ENCODE results near the gene WDR87.
A peak's percentile ranks its signal among the peaks of the same experiment; 100 is the strongest.
"Not testable (repeated sequence)": the region's sequence is repeated elsewhere in the genome, so short reads cannot be mapped to it uniquely, and the experiment has no call there.

WDR87 gene

DNA sequence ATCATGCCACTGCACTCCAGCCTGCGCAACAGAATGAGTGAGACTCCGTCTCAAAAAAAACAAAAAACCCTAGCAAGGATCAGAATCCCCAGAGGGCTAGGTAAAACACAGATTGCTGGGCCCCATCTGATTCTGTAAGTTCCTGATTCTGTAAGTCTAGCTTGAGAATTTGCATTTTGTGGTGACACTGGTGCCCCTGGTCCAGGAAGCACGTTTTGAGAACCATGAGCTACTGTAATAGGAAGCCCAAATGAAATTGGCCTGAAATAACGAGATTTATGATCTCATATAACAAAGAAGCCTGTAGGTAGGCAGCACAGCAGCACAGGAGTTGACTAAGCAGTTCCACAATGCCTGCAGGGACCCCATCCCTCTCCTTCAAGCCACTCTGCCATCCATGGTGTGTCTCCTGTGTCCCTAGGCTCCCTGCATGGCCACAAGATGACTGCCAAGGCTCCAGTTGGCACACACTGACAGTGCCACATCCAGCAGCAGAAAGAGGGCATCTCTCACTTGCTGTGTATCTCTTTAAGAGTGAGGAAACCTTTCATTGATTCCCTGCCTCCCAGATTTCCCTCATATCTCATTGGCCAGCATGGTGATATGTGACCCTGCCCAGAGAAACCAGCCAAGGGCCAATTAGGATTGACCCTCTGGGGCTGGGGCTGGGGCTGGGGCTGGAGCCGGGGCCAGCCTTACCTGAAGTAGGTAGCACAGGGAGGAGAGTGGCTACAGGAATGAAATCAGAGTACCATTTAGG is 22.3 kb upstream of the WDR87 start:
- Histone ChIP-seq H3K27me3 (ENCODE audit: control insufficient read depth, insufficient read depth, low read length) (no peaks in the 10 kb centered on the region), H3K9me3 (ENCODE audit: control insufficient read depth, low read depth, low read length) (no peaks in the 10 kb centered on the region), H3K36me3 (ENCODE audit: control insufficient read depth, low read depth, low read length) (no peaks in the 10 kb centered on the region), H3K4me1 (ENCODE audit: control insufficient read depth, low read depth, low read length) (peaks cover 38% of the 10 kb centered on the region), H3K9ac (ENCODE audit: low read length) (no peak overlapping the region), H3K27ac (ENCODE audit: low read length) (no peak overlapping the region), H3K4me3 (ENCODE audit: low read length) (no peak overlapping the region)

DNA sequence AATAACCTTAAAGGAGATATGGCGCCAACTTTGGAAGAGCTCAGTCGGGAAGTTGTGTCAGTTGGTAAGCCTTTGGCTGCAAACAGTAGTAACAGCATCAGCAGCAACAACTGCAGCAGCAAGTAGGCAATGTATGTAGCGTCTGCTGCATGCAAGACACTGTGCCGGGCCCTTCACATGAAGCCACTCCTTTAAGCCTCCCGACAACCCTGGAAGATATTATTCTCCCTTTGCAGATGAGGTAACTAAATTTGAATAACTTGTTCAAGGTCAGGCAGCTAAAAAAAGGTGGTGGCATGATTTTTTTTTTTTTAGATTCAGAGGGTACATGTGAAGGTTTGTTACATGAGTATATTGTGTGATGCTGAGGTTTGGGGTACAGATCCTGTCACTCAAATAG is 20.3 kb upstream of the WDR87 start:
- H3K9me3 ChIP-seq (ENCODE audit: control insufficient read depth, low read depth, low read length): no peaks in the 10 kb centered on the region
- H3K4me3 ChIP-seq (ENCODE audit: low read length): no peak overlapping the region
- no peaks in the 10 kb centered on the region for H3K36me3 ChIP-seq (ENCODE audit: control insufficient read depth, low read depth, low read length)
- H3K9ac ChIP-seq (ENCODE audit: low read length): no peak overlapping the region
- H3K4me1 ChIP-seq (ENCODE audit: control insufficient read depth, low read depth, low read length): peaks cover 20% of the 10 kb centered on the region
- no peaks in the 10 kb centered on the region for H3K27me3 ChIP-seq (ENCODE audit: control insufficient read depth, insufficient read depth, low read length)
- H3K27ac ChIP-seq (ENCODE audit: low read length): no peak overlapping the region

DNA sequence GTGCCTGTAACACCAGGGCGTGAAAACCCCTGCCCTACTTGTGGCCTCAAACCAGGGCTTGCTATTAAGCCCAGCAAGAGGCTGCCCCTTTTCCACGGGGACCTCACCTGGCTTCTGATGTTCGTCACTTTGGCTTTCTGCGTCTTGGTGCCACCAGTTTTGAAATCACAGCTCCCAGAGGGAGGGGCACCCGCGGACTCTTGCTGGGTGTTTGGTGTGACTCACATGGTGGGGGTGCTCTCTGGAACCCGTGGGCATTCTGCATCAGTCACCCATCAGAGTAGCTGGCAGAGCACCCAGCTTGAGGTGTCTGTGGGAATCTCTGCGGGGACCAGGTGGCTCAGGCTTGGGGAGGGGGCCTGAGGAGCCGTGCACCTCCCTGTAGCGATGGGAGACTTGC is 19.9 kb upstream of the WDR87 start:
- Histone ChIP-seq H3K9ac (ENCODE audit: low read length) (no peak overlapping the region), H3K9me3 (ENCODE audit: control insufficient read depth, low read depth, low read length) (no peaks in the 10 kb centered on the region), H3K4me1 (ENCODE audit: control insufficient read depth, low read depth, low read length) (peaks cover 19% of the 10 kb centered on the region), H3K27me3 (ENCODE audit: control insufficient read depth, insufficient read depth, low read length) (no peaks in the 10 kb centered on the region), H3K36me3 (ENCODE audit: control insufficient read depth, low read depth, low read length) (no peaks in the 10 kb centered on the region), H3K27ac (ENCODE audit: low read length) (no peak overlapping the region), H3K4me3 (ENCODE audit: low read length) (no peak overlapping the region)

DNA sequence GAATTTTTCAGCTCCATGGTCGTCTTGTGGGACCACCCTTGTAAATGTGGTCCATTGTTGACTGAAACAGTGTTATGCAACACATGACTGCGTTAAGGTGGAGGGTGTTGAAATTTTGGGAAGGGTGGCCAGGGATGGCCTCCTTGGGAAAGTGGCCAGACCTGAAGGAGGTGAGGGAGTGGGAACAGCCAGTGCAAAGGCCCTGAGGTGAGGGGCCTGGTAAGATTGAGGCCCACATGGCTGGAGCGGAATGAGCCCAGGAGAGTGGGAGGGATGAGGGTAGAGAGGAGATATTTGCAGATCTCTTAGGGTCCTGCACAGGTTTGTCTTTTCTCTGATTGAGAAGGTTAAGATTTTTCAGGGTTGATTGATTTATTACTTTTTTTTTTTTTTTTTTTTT is 18.8 kb upstream of the WDR87 start:
- Histone ChIP-seq H3K4me1 (ENCODE audit: control insufficient read depth, low read depth, low read length) (peaks cover 16% of the 10 kb centered on the region), H3K27ac (ENCODE audit: low read length) (no peak overlapping the region), H3K27me3 (ENCODE audit: control insufficient read depth, insufficient read depth, low read length) (no peaks in the 10 kb centered on the region), H3K9me3 (ENCODE audit: control insufficient read depth, low read depth, low read length) (no peaks in the 10 kb centered on the region), H3K4me3 (ENCODE audit: low read length) (no peak overlapping the region), H3K36me3 (ENCODE audit: control insufficient read depth, low read depth, low read length) (no peaks in the 10 kb centered on the region), H3K9ac (ENCODE audit: low read length) (no peak overlapping the region)

DNA sequence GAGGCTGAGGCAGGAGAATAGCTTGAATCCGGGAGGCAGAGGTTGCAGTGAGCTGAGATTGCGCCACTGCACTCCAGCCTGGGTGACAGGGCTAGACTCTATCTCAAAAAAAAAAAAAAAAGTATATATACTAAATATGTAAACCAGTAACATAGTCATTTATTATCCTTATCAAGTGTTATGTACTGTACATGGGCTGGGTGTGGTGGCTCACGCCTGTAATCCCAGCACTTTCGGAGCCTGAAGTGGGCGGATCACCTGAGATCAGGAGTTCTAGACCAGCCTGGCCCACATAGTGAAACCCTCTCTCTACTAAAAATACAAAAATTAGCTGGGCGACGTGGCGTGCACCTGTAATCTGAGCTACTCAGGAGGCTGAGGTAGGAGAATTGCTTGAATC is 18.2 kb upstream of the WDR87 start:
- H3K27me3 ChIP-seq (ENCODE audit: control insufficient read depth, insufficient read depth, low read length); H3K9me3 ChIP-seq (ENCODE audit: control insufficient read depth, low read depth, low read length); H3K27ac ChIP-seq (ENCODE audit: low read length); H3K4me3 ChIP-seq (ENCODE audit: low read length); H3K9ac ChIP-seq (ENCODE audit: low read length); H3K36me3 ChIP-seq (ENCODE audit: control insufficient read depth, low read depth, low read length): not testable (repeated sequence)
- peaks cover 14% of the 10 kb centered on the region for H3K4me1 ChIP-seq (ENCODE audit: control insufficient read depth, low read depth, low read length)

DNA sequence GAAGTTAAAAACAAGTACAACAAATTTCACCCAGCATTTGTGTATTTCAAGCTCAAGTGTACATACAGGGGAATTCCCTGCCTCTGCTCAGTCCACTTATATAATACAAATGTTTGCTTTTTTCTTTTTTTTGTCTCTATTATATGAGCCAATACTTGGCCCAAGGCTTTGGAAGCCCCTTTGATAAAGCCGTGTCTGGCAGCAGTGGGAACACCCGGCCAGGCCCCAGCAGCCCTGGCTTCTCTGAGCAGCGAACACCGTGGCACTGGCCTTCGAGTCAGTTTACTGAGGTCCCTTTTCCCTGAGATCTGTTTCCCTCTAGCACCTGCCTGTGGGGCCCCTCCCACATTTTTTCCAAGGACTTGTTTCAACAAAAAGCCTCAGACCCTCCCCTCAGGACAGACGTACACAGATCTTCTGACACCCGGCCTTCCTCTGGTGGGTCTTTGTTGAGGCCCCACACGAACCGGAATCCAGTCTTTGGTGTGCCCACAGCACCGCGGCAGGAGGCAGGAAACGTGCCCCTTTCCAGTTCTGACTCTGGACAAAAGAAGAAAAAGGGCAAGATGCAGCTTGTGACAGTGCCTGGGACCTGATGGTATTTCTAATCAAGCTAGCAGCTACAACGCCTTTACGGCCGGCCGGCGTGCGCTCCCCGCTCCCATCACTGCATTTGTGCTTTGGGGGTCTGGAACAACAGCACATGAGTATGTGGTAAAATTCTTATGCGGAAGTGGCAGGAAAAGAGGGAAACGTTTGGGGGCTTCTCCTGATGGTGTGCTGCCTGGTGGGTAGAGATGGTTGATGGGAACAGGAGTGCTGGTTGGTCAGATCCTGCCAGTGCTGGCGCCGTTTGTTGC is 14.4 kb upstream of the WDR87 start:
- no peaks in the 10 kb centered on the region for H3K36me3 ChIP-seq (ENCODE audit: control insufficient read depth, low read depth, low read length)
- H3K4me1 ChIP-seq (ENCODE audit: control insufficient read depth, low read depth, low read length): no peaks in the 10 kb centered on the region
- no peak overlapping the region for H3K27ac ChIP-seq (ENCODE audit: low read length)
- no peak overlapping the region for H3K9ac ChIP-seq (ENCODE audit: low read length)
- H3K9me3 ChIP-seq (ENCODE audit: control insufficient read depth, low read depth, low read length): no peaks in the 10 kb centered on the region
- H3K4me3 ChIP-seq (ENCODE audit: low read length): no peak overlapping the region
- H3K27me3 ChIP-seq (ENCODE audit: control insufficient read depth, insufficient read depth, low read length): no peaks in the 10 kb centered on the region

DNA sequence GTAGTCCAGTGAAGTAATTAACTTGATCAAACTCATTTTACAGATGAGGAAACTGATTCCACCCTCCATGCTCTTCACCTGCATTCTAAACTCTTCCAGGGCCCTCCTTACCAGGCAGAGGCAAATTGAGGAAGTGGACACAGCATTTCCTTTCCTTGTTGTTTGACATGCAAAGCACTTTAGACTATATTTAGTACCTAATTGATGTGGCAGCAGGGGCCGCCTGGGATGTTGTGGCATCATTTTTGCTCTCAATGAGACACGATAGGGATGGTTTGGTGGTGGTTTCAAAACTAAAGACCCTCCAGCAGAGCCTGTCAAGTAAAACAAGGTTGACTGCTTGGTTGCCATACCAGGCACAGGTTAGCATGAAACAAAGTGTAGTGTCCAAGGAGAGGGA is 8.5 kb upstream of the WDR87 start:
- H3K36me3 ChIP-seq (ENCODE audit: control insufficient read depth, low read depth, low read length): no peaks in the 10 kb centered on the region
- H3K27me3 ChIP-seq (ENCODE audit: control insufficient read depth, insufficient read depth, low read length): no peaks in the 10 kb centered on the region
- no peak overlapping the region for H3K9ac ChIP-seq (ENCODE audit: low read length)
- peaks cover under 1% of the 10 kb centered on the region for H3K4me1 ChIP-seq (ENCODE audit: control insufficient read depth, low read depth, low read length)
- no peak overlapping the region for H3K4me3 ChIP-seq (ENCODE audit: low read length)
- no peak overlapping the region for H3K27ac ChIP-seq (ENCODE audit: low read length)
- H3K9me3 ChIP-seq (ENCODE audit: control insufficient read depth, low read depth, low read length): no peaks in the 10 kb centered on the region

DNA sequence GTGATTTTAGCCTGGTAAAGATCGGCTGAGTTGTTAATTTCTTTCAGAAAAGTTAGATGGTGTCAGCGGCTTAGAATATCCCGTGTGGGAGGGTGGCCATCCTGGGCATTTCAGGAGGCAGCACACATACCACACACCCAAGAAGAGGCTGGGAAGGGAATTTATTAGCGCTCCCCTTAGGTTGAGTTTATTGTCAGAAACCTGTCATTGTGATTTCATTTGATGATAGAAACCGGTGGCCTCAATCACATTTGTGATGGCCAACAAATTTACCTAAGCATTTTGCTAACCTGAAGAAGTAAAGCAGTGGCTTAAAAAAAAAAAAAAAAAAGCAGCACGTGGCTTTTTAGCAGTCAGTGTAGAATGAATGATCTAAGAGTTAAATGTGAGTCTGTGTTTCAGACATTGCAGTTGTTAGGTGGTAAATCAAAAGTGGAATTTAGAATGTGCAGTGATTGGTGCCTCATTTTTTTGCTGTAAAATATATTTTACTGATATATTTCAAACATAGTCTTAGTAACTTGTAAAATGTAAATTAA is 3.3 kb upstream of the WDR87 start:
- Histone ChIP-seq H3K36me3 (ENCODE audit: control insufficient read depth, low read depth, low read length) (no peaks in the 10 kb centered on the region), H3K9me3 (ENCODE audit: control insufficient read depth, low read depth, low read length) (no peaks in the 10 kb centered on the region), H3K4me1 (ENCODE audit: control insufficient read depth, low read depth, low read length) (peaks cover 15% of the 10 kb centered on the region), H3K27me3 (ENCODE audit: control insufficient read depth, insufficient read depth, low read length) (no peaks in the 10 kb centered on the region), H3K9ac (ENCODE audit: low read length) (no peak overlapping the region), H3K4me3 (ENCODE audit: low read length) (no peak overlapping the region), H3K27ac (ENCODE audit: low read length) (no peak overlapping the region)

DNA sequence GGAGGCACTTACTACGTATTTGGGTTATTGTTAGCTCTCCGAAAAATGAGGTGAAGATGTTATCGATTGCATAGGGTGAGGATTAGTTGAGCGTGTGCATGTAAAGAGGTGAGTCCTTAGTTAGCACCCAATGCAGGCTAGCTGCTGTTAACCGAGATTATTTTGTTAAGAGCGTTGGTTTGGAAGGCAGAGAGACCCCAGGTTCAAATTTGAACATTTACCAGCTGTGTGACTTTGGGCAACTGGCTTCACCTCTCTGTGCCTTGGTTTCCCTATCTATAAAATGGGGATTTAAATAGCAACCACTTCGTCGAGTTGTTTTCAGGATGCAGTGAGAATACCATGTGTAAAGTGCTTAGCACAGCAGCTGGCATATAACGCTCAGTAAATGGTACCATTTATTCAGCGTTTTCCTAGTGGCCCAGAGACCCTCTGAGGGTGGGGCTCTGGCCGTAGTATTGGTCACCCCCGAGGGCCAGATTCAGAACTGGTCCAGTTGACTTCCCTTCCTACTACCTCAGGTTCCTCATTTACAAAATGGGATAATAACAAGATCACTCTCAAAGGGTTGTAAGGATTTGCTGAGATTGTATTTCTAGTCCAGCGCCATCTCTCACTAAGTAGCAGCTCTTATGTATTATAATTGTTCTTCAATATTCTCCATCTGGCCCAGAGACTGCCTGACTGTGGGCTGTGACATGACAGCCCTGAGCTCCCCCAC is 1.5 kb upstream of the WDR87 start:
- Histone ChIP-seq H3K9ac (ENCODE audit: low read length) (peak overlapping the region; percentile 80), H3K4me1 (ENCODE audit: control insufficient read depth, low read depth, low read length) (peaks cover 15% of the 10 kb centered on the region), H3K4me3 (ENCODE audit: low read length) (peak overlapping the region; percentile 80), H3K27ac (ENCODE audit: low read length) (no peak overlapping the region), H3K9me3 (ENCODE audit: control insufficient read depth, low read depth, low read length) (no peaks in the 10 kb centered on the region), H3K27me3 (ENCODE audit: control insufficient read depth, insufficient read depth, low read length) (no peaks in the 10 kb centered on the region), H3K36me3 (ENCODE audit: control insufficient read depth, low read depth, low read length) (no peaks in the 10 kb centered on the region)

DNA sequence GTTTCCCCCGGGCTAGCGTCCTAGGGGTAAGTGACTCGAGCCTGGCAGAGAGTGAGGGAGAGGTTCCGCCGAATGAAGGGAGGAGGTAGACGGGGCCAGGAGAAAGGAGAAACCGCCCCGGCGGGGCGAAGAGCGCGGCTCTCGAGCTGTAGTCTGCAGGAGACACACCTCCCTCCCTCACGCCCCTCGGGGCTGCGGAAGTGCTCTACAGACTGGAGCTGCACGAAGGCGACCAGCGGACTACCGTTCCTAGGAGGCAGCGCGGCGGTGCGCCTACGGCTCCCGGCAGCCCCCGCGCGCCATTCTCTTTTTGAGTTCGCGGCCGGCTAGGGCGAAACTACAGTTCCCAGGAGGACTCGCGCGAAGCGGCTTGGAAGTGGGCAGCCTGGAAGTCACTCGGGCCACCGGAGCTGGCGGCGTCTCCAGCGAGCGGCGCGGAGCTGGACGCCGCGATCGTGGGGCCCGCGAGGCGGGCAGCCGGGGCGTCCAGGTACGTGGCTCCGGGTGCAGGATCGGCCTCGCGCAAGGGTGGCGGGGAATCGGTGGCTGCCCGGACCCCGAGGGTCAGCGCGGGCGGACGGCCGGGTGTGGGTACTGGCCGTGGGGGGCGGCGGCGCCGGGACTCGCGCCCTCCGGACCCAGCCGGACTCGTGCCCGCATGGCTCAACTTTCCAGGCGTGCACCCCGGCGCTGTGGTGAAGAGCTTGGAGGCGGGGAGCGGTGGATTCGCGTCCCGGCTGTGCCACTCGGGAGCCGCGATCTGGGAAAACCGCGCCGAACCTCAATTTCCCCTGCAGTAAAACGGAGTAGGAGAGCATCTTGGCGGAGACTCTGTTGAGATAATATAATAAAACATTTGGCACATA is 708 bp upstream of the WDR87 start, which contains the start of gene SIPA1L3:
TSS of gene SIPA1L3 (plus strand) at position 340 of the 866 bp plus-strand sequence. CDS start 174,358 bp downstream, outside the sequence.
- peaks cover 15% of the 10 kb centered on the region for H3K4me1 ChIP-seq (ENCODE audit: control insufficient read depth, low read depth, low read length)

More for the DNA sequence above, 708 bp upstream of the WDR87 start, which contains the start of gene SIPA1L3:
- Histone ChIP-seq H3K27me3 (ENCODE audit: control insufficient read depth, insufficient read depth, low read length) (no peaks in the 10 kb centered on the region), H3K9me3 (ENCODE audit: control insufficient read depth, low read depth, low read length) (no peaks in the 10 kb centered on the region), H3K27ac (ENCODE audit: low read length) (peak within 1 kb of the TSS; percentile 82), H3K9ac (ENCODE audit: low read length) (peak within 1 kb of the TSS; percentile 80), H3K4me3 (ENCODE audit: low read length) (peak within 1 kb of the TSS; percentile 80), H3K36me3 (ENCODE audit: control insufficient read depth, low read depth, low read length) (no peaks in the 10 kb centered on the region)
